WTC11 (cell line): ENCODE measurements around the gene MCAT. TPM values are rescaled to one million over a fixed set of nuclear protein-coding genes. Genes with fewer than 3 reads are reported as not detected.

Source experiments
- IRF2 ChIP-seq: sonication (generic); formaldehyde crosslinking; IDR thresholded peaks from 2 replicates; pipeline ENCODE4 v1.8.0; 2022; ENCODE audit warnings: low read depth, missing genetic modification reagents, borderline replicate concordance
- total RNA-seq: library from RNA; stranded (reverse); gene quantifications from 3 replicates; pipeline ENCODE4 v1.2.3, GENCODE V29; 2021
- TF ChIP-seq, protein P1 (sequence below): sonication (generic); formaldehyde crosslinking; IDR thresholded peaks from 2 replicates; pipeline ENCODE4 v1.8.1; 2022; ENCODE audit warnings: mild to moderate bottlenecking, missing genetic modification reagents, moderate library complexity, borderline replicate concordance
- TF ChIP-seq, protein P2 (sequence below): fragments of 250-450 bp; sonication (Bioruptor Pico); conservative IDR thresholded peaks from 2 replicates; pipeline ENCODE4 v1.9.0; 2021; ENCODE audit warnings: mild to moderate bottlenecking
- TF ChIP-seq, protein P3 (sequence below): sonication (generic); formaldehyde crosslinking; IDR thresholded peaks from 2 replicates; pipeline ENCODE4 v1.8.1; 2023; ENCODE audit warnings: mild to moderate bottlenecking, missing genetic modification reagents, moderate library complexity
- TF ChIP-seq, protein P4 (sequence below): sonication (generic); formaldehyde crosslinking; IDR thresholded peaks from 2 replicates; pipeline ENCODE4 v1.8.0; 2023; ENCODE audit warnings: missing genetic modification reagents
- TF ChIP-seq, protein P5 (sequence below): sonication (generic); formaldehyde crosslinking; IDR thresholded peaks from 2 replicates; pipeline ENCODE4 v1.8.1; 2023; ENCODE audit warnings: mild to moderate bottlenecking, missing genetic modification reagents

Gene MCAT
- total RNA-seq, 1 experiment from 2014 or later, result 18.5 TPM

DNA sequence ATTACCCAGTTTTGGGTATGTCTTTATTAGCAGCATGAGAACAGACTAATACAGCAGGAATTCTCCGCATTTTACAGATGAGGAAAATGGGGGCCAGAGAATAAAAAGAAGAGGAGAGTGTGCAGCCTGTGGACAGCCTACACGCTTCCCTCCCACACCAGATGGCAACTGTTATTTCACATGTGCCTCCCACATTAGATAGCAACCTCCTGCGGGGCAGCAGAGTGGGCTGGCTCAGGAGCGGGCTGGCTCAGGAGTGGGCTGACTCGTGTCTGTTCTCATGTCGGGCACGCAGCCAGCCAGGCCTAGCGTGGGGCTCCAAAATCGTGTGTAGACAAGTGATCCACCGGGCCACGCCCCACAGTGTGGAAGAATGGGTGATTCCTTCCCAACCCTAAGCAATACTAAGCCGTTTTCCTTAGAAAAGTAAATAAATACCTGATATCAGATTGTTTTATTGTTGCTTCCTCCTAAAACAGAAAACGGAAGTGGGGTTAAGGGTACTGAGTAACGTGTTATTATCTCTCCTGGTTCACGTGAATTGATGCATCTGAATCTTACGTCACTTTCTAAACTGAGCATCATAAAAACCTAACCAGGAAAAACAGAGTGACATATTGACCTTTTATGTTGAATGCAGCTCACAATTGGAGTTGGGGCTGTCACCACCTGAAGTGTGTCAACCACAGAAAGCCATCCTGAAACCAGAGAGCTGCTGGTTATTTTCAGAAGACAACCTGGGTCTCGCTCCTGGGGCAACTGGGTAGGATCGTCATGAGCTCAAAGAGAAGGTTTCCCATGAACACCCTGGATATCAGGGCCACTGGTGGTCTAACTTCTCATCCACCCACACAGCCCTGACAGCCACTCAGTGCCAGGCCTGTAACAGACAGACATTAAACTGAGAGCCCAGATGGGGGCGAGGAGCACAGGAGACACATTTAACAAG is 57.3 kb downstream of the MCAT start (continued):
- TF ChIP-seq, protein P1, sequence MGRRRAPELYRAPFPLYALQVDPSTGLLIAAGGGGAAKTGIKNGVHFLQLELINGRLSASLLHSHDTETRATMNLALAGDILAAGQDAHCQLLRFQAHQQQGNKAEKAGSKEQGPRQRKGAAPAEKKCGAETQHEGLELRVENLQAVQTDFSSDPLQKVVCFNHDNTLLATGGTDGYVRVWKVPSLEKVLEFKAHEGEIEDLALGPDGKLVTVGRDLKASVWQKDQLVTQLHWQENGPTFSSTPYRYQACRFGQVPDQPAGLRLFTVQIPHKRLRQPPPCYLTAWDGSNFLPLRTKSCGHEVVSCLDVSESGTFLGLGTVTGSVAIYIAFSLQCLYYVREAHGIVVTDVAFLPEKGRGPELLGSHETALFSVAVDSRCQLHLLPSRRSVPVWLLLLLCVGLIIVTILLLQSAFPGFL, result no peak
- TF ChIP-seq, protein P2, sequence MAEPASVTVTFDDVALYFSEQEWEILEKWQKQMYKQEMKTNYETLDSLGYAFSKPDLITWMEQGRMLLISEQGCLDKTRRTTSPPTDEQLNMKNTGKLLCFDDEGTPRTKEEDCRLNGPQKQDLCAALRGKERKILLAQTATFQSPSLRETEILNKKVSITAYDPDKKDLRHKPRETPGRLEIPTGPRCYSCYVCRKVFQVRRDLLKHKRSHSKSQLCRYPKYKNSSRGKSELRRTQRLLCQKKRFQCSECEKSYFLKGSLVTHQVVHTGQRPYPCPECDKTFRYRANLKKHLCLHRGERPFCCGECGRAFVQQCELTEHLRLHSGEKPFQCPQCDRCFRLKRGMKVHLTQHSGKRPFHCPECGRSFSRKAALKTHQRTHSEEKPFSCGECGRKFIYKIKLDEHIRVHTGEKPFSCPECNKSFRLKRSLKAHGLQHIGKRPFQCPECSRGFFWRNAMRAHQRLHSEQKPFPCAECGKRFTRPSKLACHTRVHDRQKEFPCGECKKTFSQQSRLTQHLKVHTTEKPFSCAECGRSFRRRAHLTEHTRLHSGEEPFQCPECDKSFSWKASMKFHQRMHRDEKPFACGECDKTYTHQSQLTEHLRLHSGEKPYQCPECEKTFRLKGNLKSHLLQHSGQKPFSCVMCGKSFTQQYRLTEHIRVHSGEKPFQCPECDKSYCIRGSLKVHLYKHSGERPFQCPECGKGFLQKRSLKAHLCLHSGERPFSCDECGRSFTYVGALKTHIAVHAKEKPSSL (CRISPR knock-in tag), result no peak
- TF ChIP-seq, protein P3, sequence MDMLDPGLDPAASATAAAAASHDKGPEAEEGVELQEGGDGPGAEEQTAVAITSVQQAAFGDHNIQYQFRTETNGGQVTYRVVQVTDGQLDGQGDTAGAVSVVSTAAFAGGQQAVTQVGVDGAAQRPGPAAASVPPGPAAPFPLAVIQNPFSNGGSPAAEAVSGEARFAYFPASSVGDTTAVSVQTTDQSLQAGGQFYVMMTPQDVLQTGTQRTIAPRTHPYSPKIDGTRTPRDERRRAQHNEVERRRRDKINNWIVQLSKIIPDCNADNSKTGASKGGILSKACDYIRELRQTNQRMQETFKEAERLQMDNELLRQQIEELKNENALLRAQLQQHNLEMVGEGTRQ (CRISPR knock-in tag), result no peak
- no peak for TF ChIP-seq IRF2 (CRISPR knock-in tag)
- TF ChIP-seq, protein P4, sequence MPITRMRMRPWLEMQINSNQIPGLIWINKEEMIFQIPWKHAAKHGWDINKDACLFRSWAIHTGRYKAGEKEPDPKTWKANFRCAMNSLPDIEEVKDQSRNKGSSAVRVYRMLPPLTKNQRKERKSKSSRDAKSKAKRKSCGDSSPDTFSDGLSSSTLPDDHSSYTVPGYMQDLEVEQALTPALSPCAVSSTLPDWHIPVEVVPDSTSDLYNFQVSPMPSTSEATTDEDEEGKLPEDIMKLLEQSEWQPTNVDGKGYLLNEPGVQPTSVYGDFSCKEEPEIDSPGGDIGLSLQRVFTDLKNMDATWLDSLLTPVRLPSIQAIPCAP, result no peak
- TF ChIP-seq, protein P5, sequence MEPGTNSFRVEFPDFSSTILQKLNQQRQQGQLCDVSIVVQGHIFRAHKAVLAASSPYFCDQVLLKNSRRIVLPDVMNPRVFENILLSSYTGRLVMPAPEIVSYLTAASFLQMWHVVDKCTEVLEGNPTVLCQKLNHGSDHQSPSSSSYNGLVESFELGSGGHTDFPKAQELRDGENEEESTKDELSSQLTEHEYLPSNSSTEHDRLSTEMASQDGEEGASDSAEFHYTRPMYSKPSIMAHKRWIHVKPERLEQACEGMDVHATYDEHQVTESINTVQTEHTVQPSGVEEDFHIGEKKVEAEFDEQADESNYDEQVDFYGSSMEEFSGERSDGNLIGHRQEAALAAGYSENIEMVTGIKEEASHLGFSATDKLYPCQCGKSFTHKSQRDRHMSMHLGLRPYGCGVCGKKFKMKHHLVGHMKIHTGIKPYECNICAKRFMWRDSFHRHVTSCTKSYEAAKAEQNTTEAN (CRISPR knock-in tag), result no peak

Other genes with a start within 250 kb of the MCAT start
- gene PACSIN2, start 128.2 kb downstream of the MCAT start, total RNA-seq, result 64.1 to 70.5 TPM (median 69.0 TPM) in 3 replicates
- 5.5 to 9.6 TPM (median 8.4 TPM) in 3 replicates for gene TTLL1, start 54.0 kb downstream of the MCAT start, total RNA-seq
- gene BIK, start 32.6 kb downstream of the MCAT start, total RNA-seq, result 3.0 to 3.9 TPM (median 3.2 TPM) in 3 replicates
- 21.9 to 28.6 TPM (median 23.8 TPM) in 3 replicates for gene TSPO, start 8.2 kb upstream of the MCAT start, total RNA-seq
- gene TTLL12, start 43.7 kb upstream of the MCAT start, total RNA-seq, result 129 to 134 TPM (median 129 TPM) in 3 replicates
- gene SCUBE1, start 200.0 kb upstream of the MCAT start, total RNA-seq, result 6.9 to 9.6 TPM (median 7.8 TPM) in 3 replicates